GM23338 (cell line): ENCODE data around the gene NEURL1. TPM values are rescaled to one million over a fixed set of nuclear protein-coding genes. Genes with fewer than 3 reads are reported as not detected.

Experiments
- ATAC-seq: fragments of 200-7000 bp; cut with Tn5 transposase; 3 replicates; pipeline ENCODE4 v1.9.1; 2020
- DNase-seq: peaks from one replicate; pipeline ENCODE4 v3.0.0-alpha.2; 2015; ENCODE audit warnings: low spot score
- H2AFZ ChIP-seq: fragments of 200-600 bp; sonication (generic); 2 replicates; pipeline ENCODE4 v1.8.0; 2016; ENCODE audit warnings: antibody characterized with exemption, mild to moderate bottlenecking, moderate library complexity
- H3F3A ChIP-seq: fragments of 200-600 bp; sonication (generic); replicated peaks from 2 replicates; pipeline ENCODE4 v1.8.0; 2017; ENCODE audit warnings: antibody characterized with exemption, mixed run types, low read depth
- H3K27ac ChIP-seq: fragments of 200-600 bp; sonication (generic); 2 replicates; pipeline ENCODE4 v1.6.1; 2016; ENCODE audit warnings: low read depth
- H3K27me3 ChIP-seq: fragments of 200-600 bp; sonication (generic); 2 replicates; pipeline ENCODE4 v1.8.0; 2016; ENCODE audit warnings: mild to moderate bottlenecking, mixed run types, moderate library complexity; ENCODE audit not compliant: insufficient read depth
- H3K36me3 ChIP-seq: fragments of 200-600 bp; sonication (generic); 2 replicates; pipeline ENCODE4 v1.8.0; 2016; ENCODE audit warnings: mild to moderate bottlenecking; ENCODE audit not compliant: insufficient read depth
- H3K4me1 ChIP-seq: fragments of 200-600 bp; sonication (generic); 2 replicates; pipeline ENCODE4 v1.8.0; 2016; ENCODE audit warnings: mild to moderate bottlenecking, moderate library complexity; ENCODE audit not compliant: insufficient read depth
- H3K4me2 ChIP-seq: fragments of 200-600 bp; sonication (generic); 2 replicates; pipeline ENCODE4 v1.7.1; 2017; ENCODE audit warnings: mixed run types
- H3K4me3 ChIP-seq: fragments of 200-600 bp; sonication (generic); 2 replicates; pipeline ENCODE4 v1.6.1; 2016; ENCODE audit warnings: mixed run types
- H3K79me2 ChIP-seq: fragments of 200-600 bp; sonication (generic); replicated peaks from 2 replicates; pipeline ENCODE4 v1.8.0; 2017; ENCODE audit warnings: mild to moderate bottlenecking; ENCODE audit not compliant: insufficient read depth
- H3K9me2 ChIP-seq: fragments of 200-600 bp; sonication (generic); 2 replicates; pipeline ENCODE4 v1.8.0; 2017; ENCODE audit not compliant: insufficient read depth
- H4K20me1 ChIP-seq: fragments of 200-600 bp; sonication (generic); replicated peaks from 2 replicates; pipeline ENCODE4 v1.8.0; 2017; ENCODE audit warnings: mild to moderate bottlenecking; ENCODE audit not compliant: insufficient read depth
- H3K27ac Mint-ChIP-seq: 2 replicates; pipeline ENCODE4 v1.8.0; 2020; ENCODE audit warnings: inconsistent platforms, mild to moderate bottlenecking, moderate library complexity, mixed read lengths
- H3K27me3 Mint-ChIP-seq: 3 replicates; pipeline ENCODE4 v1.8.0; 2022; ENCODE audit warnings: low read depth, mild to moderate bottlenecking, moderate library complexity, mixed read lengths, inconsistent platforms; ENCODE audit not compliant: insufficient read depth, poor library complexity
- H3K36me3 Mint-ChIP-seq: 3 replicates; pipeline ENCODE4 v1.8.0; 2021; ENCODE audit warnings: low read depth, mild to moderate bottlenecking, inconsistent platforms, moderate library complexity, mixed read lengths
- H3K4me1 Mint-ChIP-seq: 3 replicates; pipeline ENCODE4 v1.8.0; 2020; ENCODE audit warnings: mild to moderate bottlenecking, inconsistent platforms, mixed read lengths
- H3K4me3 Mint-ChIP-seq: 3 replicates; pipeline ENCODE4 v1.8.0; 2021; ENCODE audit warnings: moderate library complexity, mild to moderate bottlenecking, inconsistent platforms, mixed read lengths
- H3K9me3 Mint-ChIP-seq: 3 replicates; pipeline ENCODE4 v1.8.0; 2020; ENCODE audit warnings: moderate library complexity, mild to moderate bottlenecking, inconsistent platforms, mixed read lengths
- CREB1 ChIP-seq: fragments of 250-450 bp; sonication (Bioruptor Pico); IDR thresholded peaks from 2 replicates; pipeline ENCODE4 v1.5.0; 2020; ENCODE audit warnings: low read depth, mild to moderate bottlenecking, moderate library complexity
- CTCF ChIP-seq, 2 experiments: fragments of 200-600 bp in 1 of 2; sonication (generic) in 1 of 2; conservative IDR thresholded peaks; 2 replicates each; pipeline versions ENCODE4 v1.5.1 to v1.6.1; 2016 to 2017; ENCODE audit warnings: antibody characterized with exemption in 2 of 2, low read depth in 2 of 2, mild to moderate bottlenecking in 2 of 2, moderate library complexity in 1 of 2
- ETS1 ChIP-seq: IDR thresholded peaks from 2 replicates; pipeline ENCODE4 v1.6.1; 2016; ENCODE audit warnings: antibody characterized with exemption
- EZH2 ChIP-seq: fragments of 200-600 bp; sonication (generic); IDR thresholded peaks from one replicate; pipeline ENCODE4 v1.8.0; 2017; ENCODE audit warnings: antibody characterized with exemption, mild to moderate bottlenecking, low read depth; ENCODE audit not compliant: unreplicated experiment
- EZH2phosphoT487 ChIP-seq: fragments of 200-600 bp; sonication (generic); IDR thresholded peaks from one replicate; pipeline ENCODE4 v1.8.1; 2018; ENCODE audit warnings: antibody characterized with exemption; ENCODE audit not compliant: unreplicated experiment
- JUNB ChIP-seq: IDR thresholded peaks from one replicate; pipeline ENCODE4 v1.6.1; 2016; ENCODE audit warnings: antibody characterized with exemption; ENCODE audit not compliant: unreplicated experiment
- NANOG ChIP-seq: IDR thresholded peaks from 2 replicates; pipeline ENCODE4 v1.6.1; 2016; ENCODE audit warnings: antibody characterized with exemption, borderline replicate concordance
- POLR2AphosphoS5 ChIP-seq: IDR thresholded peaks from 2 replicates; pipeline ENCODE4 v1.6.1; 2016; ENCODE audit warnings: antibody characterized with exemption, low read depth
- STAT1 ChIP-seq: IDR thresholded peaks from one replicate; pipeline ENCODE4 v1.6.1; 2016; ENCODE audit warnings: antibody characterized with exemption; ENCODE audit not compliant: unreplicated experiment
- ZNF114 ChIP-seq: fragments of 250-450 bp; sonication (Bioruptor Pico); IDR thresholded peaks from 2 replicates; pipeline ENCODE4 v1.5.0; 2020; ENCODE audit warnings: mild to moderate bottlenecking, moderate library complexity
- ZNF331 ChIP-seq: fragments of 250-450 bp; sonication (Bioruptor Pico); IDR thresholded peaks from 2 replicates; pipeline ENCODE4 v1.5.0; 2020; ENCODE audit warnings: low read depth, mild to moderate bottlenecking, moderate library complexity
- ZNF462 ChIP-seq: fragments of 250-450 bp; sonication (Bioruptor Pico); IDR thresholded peaks from 2 replicates; pipeline ENCODE4 v1.5.0; 2020; ENCODE audit warnings: mild to moderate bottlenecking, moderate library complexity
- polyA plus RNA-seq: library from polyadenylated mRNA; unstranded; fragments of >200 nt; fragmentation: Nextera tagmentation; extraction: Ambion mirVana; gene quantifications from 2 replicates; pipeline ENCODE4 v1.2.1, GENCODE V29; 2016
- total RNA-seq: library from RNA; depleted of rRNA; stranded (reverse); fragments of >200 nt; shearing (Covaris generic); gene quantifications from 2 replicates; pipeline ENCODE4 v1.2.3, GENCODE V29; 2014

Gene NEURL1
- total and polyA plus RNA-seq, 2 experiments from 2014 or later: 0.82 to 1.1 TPM

- no peak for TF ChIP-seq CTCF (conservative IDR thresholded peaks at IDR 0.05; ENCODE audit: low read depth in 2 of 2)
- TF ChIP-seq CREB1 (CRISPR knock-in tag): no peak
- TF ChIP-seq ZNF331: no peak
- no peak for TF ChIP-seq POLR2AphosphoS5
- no peak for TF ChIP-seq STAT1
- TF ChIP-seq ETS1: no peak
Measured at GRCh38 chr10:103595933-103596726, 102.6 kb downstream of the NEURL1 start (continued).

DNA sequence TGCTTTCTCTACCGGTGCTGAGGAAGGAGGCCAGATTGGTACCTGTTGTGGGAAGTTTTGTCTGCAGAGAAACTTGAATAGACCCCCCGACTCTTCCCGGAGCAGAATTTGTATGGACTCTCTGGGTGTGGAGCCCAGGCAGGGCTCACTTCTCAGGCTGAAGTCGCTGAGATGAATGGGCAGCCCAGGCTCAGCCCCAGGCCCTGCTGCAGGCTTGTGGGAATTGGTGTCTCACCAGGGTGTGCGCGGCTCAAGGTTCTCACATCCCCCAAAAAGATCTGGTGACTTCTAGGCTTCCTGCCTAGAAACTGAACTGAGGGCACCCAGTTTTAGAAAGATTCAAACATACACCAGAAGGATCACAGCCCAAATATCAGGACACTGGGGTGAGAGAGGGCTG, 103.5 kb downstream of the NEURL1 start:
- ATAC-seq (no peak), DNase-seq (no peak)
- Histone ChIP-seq H3K36me3 (no peaks in the 10 kb centered on the region), H4K20me1 (no peaks in the 10 kb centered on the region; the same call in 1 of the 2 replicates), H3K79me2 (no peaks in the 10 kb centered on the region), H3K27ac (no peak overlapping the region), H3K4me1 (peaks cover 4% of the 10 kb centered on the region; the same call in 1 of the 2 replicates), H3K27me3 (no peaks in the 10 kb centered on the region), H3K4me3 (no peak overlapping the region), H3K4me2 (no peak overlapping the region), H2AFZ (no peak overlapping the region), H3F3A (no peaks in the 10 kb centered on the region), H3K9me2 (no peaks in the 10 kb centered on the region)
- no peak overlapping the region for H3K4me3 Mint-ChIP-seq
- H3K36me3 Mint-ChIP-seq: no peaks in the 10 kb centered on the region
- no peaks in the 10 kb centered on the region for H3K9me3 Mint-ChIP-seq
- peaks cover 13% of the 10 kb centered on the region; the same call in 2 of the 3 replicates for H3K4me1 Mint-ChIP-seq
- no peak overlapping the region for H3K27ac Mint-ChIP-seq
- peaks cover 9% of the 10 kb centered on the region for H3K27me3 Mint-ChIP-seq
- no peak for TF ChIP-seq ZNF114 (CRISPR knock-in tag)
- TF ChIP-seq ZNF331: no peak
- no peak for TF ChIP-seq ETS1
- no peak for TF ChIP-seq ZNF462 (CRISPR knock-in tag)
- no peak for TF ChIP-seq EZH2phosphoT487
- TF ChIP-seq STAT1: no peak
- TF ChIP-seq NANOG: no peak
- no peak for TF ChIP-seq JUNB
- no peak for TF ChIP-seq EZH2
